ENCODE measurements around the gene DPYSL5.

DPYSL5 gene

DNA sequence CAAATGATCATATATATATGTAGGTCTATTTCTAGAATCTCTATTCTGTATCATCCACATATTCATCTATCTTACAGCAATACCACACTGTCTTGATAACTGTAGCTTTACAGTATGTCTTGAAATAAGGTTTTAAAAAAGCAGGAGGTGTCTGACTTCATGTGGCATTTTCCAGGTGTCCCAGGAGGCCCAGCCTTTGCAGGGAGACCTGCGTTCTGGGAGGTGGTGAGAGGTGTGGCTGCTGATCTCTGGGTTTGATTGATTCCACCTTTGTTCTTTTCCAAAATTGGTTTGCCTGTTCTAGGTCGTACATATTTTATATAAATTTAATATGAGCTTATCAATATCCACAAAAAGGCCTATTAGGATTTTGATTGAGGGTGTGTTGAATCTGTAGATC, 26.6 kb downstream of the DPYSL5 start:
- H3K4me3 ChIP-seq (ENCODE audit: low read depth, low read length) = no peak overlapping the region
- no peaks in the 10 kb centered on the region for H3K27me3 ChIP-seq (ENCODE audit: insufficient read depth, low read depth, severe bottlenecking)
- H3K27ac ChIP-seq = no peak overlapping the region
- H3K36me3 ChIP-seq = peaks cover 13% of the 10 kb centered on the region
- no peak for DNase-seq
- TF ChIP-seq, protein P1, sequence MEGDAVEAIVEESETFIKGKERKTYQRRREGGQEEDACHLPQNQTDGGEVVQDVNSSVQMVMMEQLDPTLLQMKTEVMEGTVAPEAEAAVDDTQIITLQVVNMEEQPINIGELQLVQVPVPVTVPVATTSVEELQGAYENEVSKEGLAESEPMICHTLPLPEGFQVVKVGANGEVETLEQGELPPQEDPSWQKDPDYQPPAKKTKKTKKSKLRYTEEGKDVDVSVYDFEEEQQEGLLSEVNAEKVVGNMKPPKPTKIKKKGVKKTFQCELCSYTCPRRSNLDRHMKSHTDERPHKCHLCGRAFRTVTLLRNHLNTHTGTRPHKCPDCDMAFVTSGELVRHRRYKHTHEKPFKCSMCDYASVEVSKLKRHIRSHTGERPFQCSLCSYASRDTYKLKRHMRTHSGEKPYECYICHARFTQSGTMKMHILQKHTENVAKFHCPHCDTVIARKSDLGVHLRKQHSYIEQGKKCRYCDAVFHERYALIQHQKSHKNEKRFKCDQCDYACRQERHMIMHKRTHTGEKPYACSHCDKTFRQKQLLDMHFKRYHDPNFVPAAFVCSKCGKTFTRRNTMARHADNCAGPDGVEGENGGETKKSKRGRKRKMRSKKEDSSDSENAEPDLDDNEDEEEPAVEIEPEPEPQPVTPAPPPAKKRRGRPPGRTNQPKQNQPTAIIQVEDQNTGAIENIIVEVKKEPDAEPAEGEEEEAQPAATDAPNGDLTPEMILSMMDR (IDR thresholded peaks at IDR 0.05; ENCODE audit: low read depth, low read length) = no peak
- H3K9me3 ChIP-seq (ENCODE audit: severe bottlenecking) = no peaks in the 10 kb centered on the region

GRCh38 chr2:26875065-26875634, 27.2 kb downstream of the DPYSL5 start:
- no peaks in the 10 kb centered on the region for H3K27me3 ChIP-seq (ENCODE audit: insufficient read depth, low read depth, severe bottlenecking)
- no peak overlapping the region for H3K27ac ChIP-seq
- no peak for DNase-seq
- H3K9me3 ChIP-seq (ENCODE audit: severe bottlenecking) = no peaks in the 10 kb centered on the region
- TF ChIP-seq, protein P1 (IDR thresholded peaks at IDR 0.05; ENCODE audit: low read depth, low read length) = no peak
- H3K4me3 ChIP-seq (ENCODE audit: low read depth, low read length) = no peak overlapping the region
- peaks cover 12% of the 10 kb centered on the region for H3K36me3 ChIP-seq

DNA sequence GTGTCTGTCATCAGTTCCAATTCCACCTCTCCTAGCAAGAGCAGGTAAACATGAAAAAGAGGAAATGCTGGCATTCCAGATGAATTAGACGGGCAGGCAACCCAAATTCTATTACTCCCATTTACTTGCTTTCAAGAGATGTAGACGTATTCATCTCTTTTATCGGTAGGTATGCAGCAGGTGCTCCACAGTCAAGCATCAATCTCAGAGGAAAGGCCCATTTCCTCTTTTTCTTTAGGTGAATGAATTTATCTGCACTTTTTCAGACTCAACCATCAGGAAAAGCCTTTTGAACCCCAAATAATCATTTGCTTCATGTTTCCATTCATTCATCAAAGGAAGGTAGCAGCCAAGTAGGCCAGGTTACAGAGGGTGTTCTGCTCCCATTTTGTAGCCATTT, 27.9 kb downstream of the DPYSL5 start:
- Histone ChIP-seq H3K36me3 (peaks cover 15% of the 10 kb centered on the region), H3K27ac (no peak overlapping the region), H3K27me3 (ENCODE audit: insufficient read depth, low read depth, severe bottlenecking) (no peaks in the 10 kb centered on the region), H3K9me3 (ENCODE audit: severe bottlenecking) (no peaks in the 10 kb centered on the region), H3K4me3 (ENCODE audit: low read depth, low read length) (no peak overlapping the region)
- TF ChIP-seq, protein P1 (IDR thresholded peaks at IDR 0.05; ENCODE audit: low read depth, low read length) = no peak
- no peak for DNase-seq

GRCh38 chr2:26876260-26876659, 28.3 kb downstream of the DPYSL5 start:
- DNase-seq = no peak
- TF ChIP-seq, protein P1 (IDR thresholded peaks at IDR 0.05; ENCODE audit: low read depth, low read length) = no peak
- Histone ChIP-seq H3K36me3 (peaks cover 15% of the 10 kb centered on the region), H3K9me3 (ENCODE audit: severe bottlenecking) (no peaks in the 10 kb centered on the region), H3K4me3 (ENCODE audit: low read depth, low read length) (no peak overlapping the region), H3K27ac (no peak overlapping the region), H3K27me3 (ENCODE audit: insufficient read depth, low read depth, severe bottlenecking) (no peaks in the 10 kb centered on the region)

DNA sequence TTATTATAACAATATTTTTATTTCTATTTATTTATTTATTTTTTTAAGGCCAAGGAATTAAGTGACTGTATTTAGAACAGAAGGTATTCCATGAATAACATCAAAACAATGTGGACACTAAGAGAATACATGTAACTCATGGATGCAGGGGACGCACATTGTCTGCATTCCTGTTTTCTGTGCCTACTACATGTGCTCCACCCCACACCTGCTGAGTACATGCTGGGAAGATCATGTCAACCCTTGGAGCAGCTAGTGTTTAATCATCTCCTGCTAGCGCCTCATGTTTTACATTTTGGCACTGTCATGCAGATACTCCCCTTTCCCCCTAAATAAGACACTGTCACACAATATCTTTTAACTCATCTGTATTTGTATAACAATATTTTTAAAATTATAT, 29.3 kb downstream of the DPYSL5 start:
- Histone ChIP-seq H3K9me3 (ENCODE audit: severe bottlenecking) (no peaks in the 10 kb centered on the region), H3K27ac (no peak overlapping the region), H3K27me3 (ENCODE audit: insufficient read depth, low read depth, severe bottlenecking) (no peaks in the 10 kb centered on the region), H3K4me3 (ENCODE audit: low read depth, low read length) (no peak overlapping the region), H3K36me3 (peaks cover 15% of the 10 kb centered on the region)
- DNase-seq = no peak
- TF ChIP-seq, protein P1 (IDR thresholded peaks at IDR 0.05; ENCODE audit: low read depth, low read length) = no peak

DNA sequence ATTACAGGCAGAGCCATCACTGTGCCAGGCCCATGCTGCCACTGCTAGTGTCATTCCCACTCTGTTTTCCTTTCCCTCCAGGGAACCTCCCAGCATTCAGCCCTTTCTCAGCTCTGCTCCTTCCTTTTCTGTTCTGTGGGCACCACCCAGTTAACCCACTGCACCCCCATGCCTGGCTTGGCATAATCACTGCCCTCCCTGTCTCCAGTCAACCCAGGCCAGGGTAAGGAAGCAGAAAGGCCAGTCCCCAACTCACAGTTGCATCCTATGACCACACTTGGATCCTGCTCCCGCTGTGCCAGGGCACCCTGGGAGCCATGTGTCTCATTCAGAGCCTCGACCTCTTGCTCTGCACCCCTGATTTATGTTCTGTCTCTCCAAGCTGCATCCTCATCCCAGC, 32.2 kb downstream of the DPYSL5 start:
- H3K9me3 ChIP-seq (ENCODE audit: severe bottlenecking) = no peaks in the 10 kb centered on the region
- no peak overlapping the region for H3K27ac ChIP-seq
- TF ChIP-seq, protein P1 (IDR thresholded peaks at IDR 0.05; ENCODE audit: low read depth, low read length) = no peak
- no peak for DNase-seq
- H3K4me3 ChIP-seq (ENCODE audit: low read depth, low read length) = no peak overlapping the region
- H3K36me3 ChIP-seq = peaks cover 15% of the 10 kb centered on the region
- no peaks in the 10 kb centered on the region for H3K27me3 ChIP-seq (ENCODE audit: insufficient read depth, low read depth, severe bottlenecking)
